Endothelial cell (in vitro differentiated cells): Measurements from ENCODE around the gene MOXD1. TPM values are rescaled to one million over a fixed set of nuclear protein-coding genes. Genes with fewer than 3 reads are reported as not detected.

ENCODE experiments used
- DNase-seq: peaks from one replicate; pipeline ENCODE4 v3.0.0; 2021; ENCODE audit warnings: low spot score
- H3K27ac Mint-ChIP-seq: one replicate; pipeline ENCODE4 v1.8.0; 2021; ENCODE audit warnings: mixed read lengths, inconsistent platforms; ENCODE audit not compliant: unreplicated experiment
- H3K27me3 Mint-ChIP-seq: one replicate; pipeline ENCODE4 v1.8.0; 2021; ENCODE audit warnings: mild to moderate bottlenecking, moderate library complexity, mixed read lengths, inconsistent platforms; ENCODE audit not compliant: unreplicated experiment
- H3K36me3 Mint-ChIP-seq: one replicate; pipeline ENCODE4 v1.8.0; 2021; ENCODE audit warnings: mild to moderate bottlenecking, low read depth, mixed read lengths, inconsistent platforms; ENCODE audit not compliant: unreplicated experiment
- H3K4me1 Mint-ChIP-seq: one replicate; pipeline ENCODE4 v1.8.0; 2021; ENCODE audit warnings: mild to moderate bottlenecking, mixed read lengths, inconsistent platforms; ENCODE audit not compliant: unreplicated experiment
- H3K4me3 Mint-ChIP-seq: one replicate; pipeline ENCODE4 v1.8.0; 2021; ENCODE audit warnings: mild to moderate bottlenecking, mixed read lengths, inconsistent platforms; ENCODE audit not compliant: unreplicated experiment
- H3K9me3 Mint-ChIP-seq: one replicate; pipeline ENCODE4 v1.8.0; 2021; ENCODE audit warnings: mixed read lengths, inconsistent platforms; ENCODE audit not compliant: unreplicated experiment
- total RNA-seq: library from RNA; stranded (reverse); fragmentation: NEBNext Ultra II Directional; extraction: Animal tissue kit (Norgen Biotek cat#: 25700); gene quantifications from one replicate; pipeline ENCODE4 v1.2.1, GENCODE V29; 2021; ENCODE audit not compliant: unreplicated experiment
- TF ChIP-seq, protein P1 (sequence below): fragments of 200-600 bp; sonication (generic); IDR thresholded peaks from one replicate; pipeline ENCODE4 v1.5.0; 2021; ENCODE audit warnings: antibody characterized with exemption; ENCODE audit not compliant: unreplicated experiment

MOXD1 gene
- total RNA-seq, 1 donor from 2014 or later: 0.08 TPM

DNA sequence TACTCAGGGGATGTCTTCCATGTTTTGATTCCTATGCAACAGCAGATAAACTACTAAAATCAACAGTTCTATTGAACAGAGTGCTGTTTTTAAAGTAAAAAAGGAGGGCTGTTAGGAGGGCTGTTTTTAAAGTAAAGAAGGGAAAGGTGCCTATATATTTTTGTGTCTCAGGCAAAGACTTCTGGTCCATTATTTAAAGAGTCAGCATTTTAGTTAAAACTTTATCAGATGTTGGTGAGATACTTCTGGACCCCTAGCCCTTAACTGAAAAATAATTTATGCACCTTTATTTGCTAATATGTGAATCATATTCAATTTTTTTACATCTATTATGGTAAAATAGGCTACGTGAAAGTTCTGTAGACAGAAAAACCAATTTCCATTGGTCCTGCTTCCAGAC lies 144.8 kb downstream of the MOXD1 start:
- H3K4me3 Mint-ChIP-seq: no peak overlapping the region
- H3K27me3 Mint-ChIP-seq: peaks cover 4% of the 10 kb centered on the region
- DNase-seq: no peak
- H3K4me1 Mint-ChIP-seq: peaks cover 19% of the 10 kb centered on the region
- TF ChIP-seq, protein P1, sequence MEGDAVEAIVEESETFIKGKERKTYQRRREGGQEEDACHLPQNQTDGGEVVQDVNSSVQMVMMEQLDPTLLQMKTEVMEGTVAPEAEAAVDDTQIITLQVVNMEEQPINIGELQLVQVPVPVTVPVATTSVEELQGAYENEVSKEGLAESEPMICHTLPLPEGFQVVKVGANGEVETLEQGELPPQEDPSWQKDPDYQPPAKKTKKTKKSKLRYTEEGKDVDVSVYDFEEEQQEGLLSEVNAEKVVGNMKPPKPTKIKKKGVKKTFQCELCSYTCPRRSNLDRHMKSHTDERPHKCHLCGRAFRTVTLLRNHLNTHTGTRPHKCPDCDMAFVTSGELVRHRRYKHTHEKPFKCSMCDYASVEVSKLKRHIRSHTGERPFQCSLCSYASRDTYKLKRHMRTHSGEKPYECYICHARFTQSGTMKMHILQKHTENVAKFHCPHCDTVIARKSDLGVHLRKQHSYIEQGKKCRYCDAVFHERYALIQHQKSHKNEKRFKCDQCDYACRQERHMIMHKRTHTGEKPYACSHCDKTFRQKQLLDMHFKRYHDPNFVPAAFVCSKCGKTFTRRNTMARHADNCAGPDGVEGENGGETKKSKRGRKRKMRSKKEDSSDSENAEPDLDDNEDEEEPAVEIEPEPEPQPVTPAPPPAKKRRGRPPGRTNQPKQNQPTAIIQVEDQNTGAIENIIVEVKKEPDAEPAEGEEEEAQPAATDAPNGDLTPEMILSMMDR: no peak
- no peak overlapping the region for H3K27ac Mint-ChIP-seq
- no peaks in the 10 kb centered on the region for H3K36me3 Mint-ChIP-seq
- H3K9me3 Mint-ChIP-seq: peaks cover 4% of the 10 kb centered on the region

DNA sequence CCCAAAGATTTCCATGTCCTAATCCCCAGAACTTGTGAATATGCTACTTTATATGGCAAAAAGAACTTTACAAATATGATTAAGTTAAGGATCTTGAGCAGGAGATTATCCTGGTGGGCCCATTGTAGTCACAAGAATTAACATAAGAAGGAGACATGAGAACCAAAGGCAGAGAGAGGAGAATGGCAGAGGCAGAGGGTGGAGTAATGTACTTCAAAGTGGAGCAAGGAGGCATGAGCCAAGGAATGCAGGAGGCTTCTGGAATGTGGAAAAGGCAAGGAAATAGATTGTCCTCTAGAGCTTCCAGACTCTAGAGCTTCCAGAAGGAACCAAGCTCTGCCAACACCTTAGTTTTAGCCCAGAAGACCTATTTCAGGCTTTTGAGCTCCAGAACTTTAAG lies 147.4 kb downstream of the MOXD1 start:
- peaks cover 4% of the 10 kb centered on the region for H3K9me3 Mint-ChIP-seq
- no peak for DNase-seq
- H3K4me3 Mint-ChIP-seq: no peak overlapping the region
- peaks cover 7% of the 10 kb centered on the region for H3K4me1 Mint-ChIP-seq
- no peak overlapping the region for H3K27ac Mint-ChIP-seq
- no peaks in the 10 kb centered on the region for H3K36me3 Mint-ChIP-seq
- TF ChIP-seq, protein P1: no peak
- peaks cover 5% of the 10 kb centered on the region for H3K27me3 Mint-ChIP-seq

DNA sequence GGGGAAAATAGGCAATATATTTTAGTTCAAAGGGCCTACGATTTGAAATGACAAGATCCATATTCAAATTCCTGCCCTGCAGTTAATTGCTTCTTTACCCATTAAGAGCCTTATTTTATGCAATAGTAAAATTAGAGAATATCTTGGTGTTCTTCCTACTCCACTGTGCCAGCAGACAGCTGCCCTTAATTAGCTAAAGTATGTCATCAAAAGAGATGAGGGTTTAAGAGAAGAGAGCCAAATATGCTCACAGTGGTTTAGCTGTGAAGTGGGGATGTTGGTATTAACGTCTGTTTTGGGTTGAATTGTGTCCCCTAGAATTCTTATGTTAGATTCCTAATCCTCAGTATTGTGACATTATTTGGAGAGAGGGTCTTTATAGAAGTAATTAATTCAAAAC lies 148.1 kb downstream of the MOXD1 start:
- Mint-ChIP-seq H3K4me3 (no peak overlapping the region), H3K27ac (no peak overlapping the region), H3K4me1 (peaks cover under 1% of the 10 kb centered on the region), H3K36me3 (no peaks in the 10 kb centered on the region), H3K9me3 (peaks cover 4% of the 10 kb centered on the region), H3K27me3 (peaks cover 5% of the 10 kb centered on the region)
- no peak for DNase-seq
- TF ChIP-seq, protein P1: no peak

DNA sequence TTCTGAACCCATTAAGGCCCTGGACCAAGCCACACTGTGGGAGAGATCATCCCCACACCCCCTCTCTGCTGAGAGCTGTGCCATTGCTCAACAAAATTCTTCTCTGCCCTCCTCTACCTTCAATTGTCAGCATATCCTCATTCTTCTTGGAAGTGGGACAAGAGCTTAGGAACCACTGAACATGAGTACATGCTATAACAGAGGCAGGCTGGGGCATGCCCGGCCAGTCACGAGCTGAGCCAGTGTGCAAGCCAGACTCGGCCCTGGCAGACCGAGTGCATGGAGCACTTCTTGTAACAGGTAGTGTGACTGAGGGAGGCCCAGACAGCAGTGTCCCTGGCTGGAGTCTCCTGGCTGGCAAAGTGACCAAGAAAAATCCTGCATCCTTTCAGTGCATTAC lies 149.2 kb downstream of the MOXD1 start:
- no peak for DNase-seq
- H3K27me3 Mint-ChIP-seq: peaks cover 8% of the 10 kb centered on the region
- H3K4me3 Mint-ChIP-seq: no peak overlapping the region
- H3K36me3 Mint-ChIP-seq: no peaks in the 10 kb centered on the region
- H3K27ac Mint-ChIP-seq: no peak overlapping the region
- TF ChIP-seq, protein P1: no peak
- H3K4me1 Mint-ChIP-seq: peaks cover 7% of the 10 kb centered on the region
- peaks cover 4% of the 10 kb centered on the region for H3K9me3 Mint-ChIP-seq

DNA sequence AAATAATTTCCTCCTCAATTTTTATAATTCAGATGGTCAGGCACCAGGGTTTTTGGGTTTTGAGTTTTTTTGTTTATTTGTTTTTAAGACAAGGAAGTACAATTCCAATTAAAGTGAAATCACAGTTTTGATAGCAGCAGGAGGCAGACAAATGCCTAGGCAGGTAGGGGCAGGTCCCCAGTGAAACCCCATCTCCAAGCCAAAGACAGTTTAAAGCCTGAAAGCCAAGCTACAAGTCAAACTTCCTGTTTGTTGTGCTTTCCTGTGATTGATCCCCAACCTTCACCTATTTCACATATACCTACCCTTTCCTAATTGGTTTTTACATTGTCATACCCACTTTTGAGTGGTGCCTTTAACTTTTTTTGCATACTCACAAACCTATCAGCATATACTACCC lies 149.6 kb downstream of the MOXD1 start:
- H3K9me3 Mint-ChIP-seq: peaks cover 4% of the 10 kb centered on the region
- no peak for DNase-seq
- H3K36me3 Mint-ChIP-seq: no peaks in the 10 kb centered on the region
- H3K27me3 Mint-ChIP-seq: peaks cover 8% of the 10 kb centered on the region
- no peak overlapping the region for H3K27ac Mint-ChIP-seq
- peaks cover 7% of the 10 kb centered on the region for H3K4me1 Mint-ChIP-seq
- TF ChIP-seq, protein P1: no peak
- no peak overlapping the region for H3K4me3 Mint-ChIP-seq
